Neural cell (in vitro differentiated cells): ENCODE measurements around the gene RAB3D. TPM values are rescaled to one million over a fixed set of nuclear protein-coding genes. Genes with fewer than 3 reads are reported as not detected.

ENCODE experiments used
- H2AFZ ChIP-seq: fragments of 200-600, 300-800 bp; sonication (generic), shearing (Covaris generic); 2 replicates; pipeline ENCODE4 v1.6.0; 2014; ENCODE audit warnings: low read depth, mild to moderate bottlenecking, antibody characterized with exemption, low read length, moderate library complexity
- H3F3A ChIP-seq: fragments of 200-600 bp; shearing (Covaris generic); 2 replicates; pipeline ENCODE4 v1.6.1; 2016; ENCODE audit warnings: mild to moderate bottlenecking, moderate library complexity, mixed read lengths, antibody characterized with exemption, low read length; ENCODE audit not compliant: insufficient read depth, poor library complexity, severe bottlenecking
- H3K27ac ChIP-seq: fragments of 200-600, 300-800 bp; sonication (generic), shearing (Covaris generic); 2 replicates; pipeline ENCODE4 v1.5.1; 2014; ENCODE audit warnings: mild to moderate bottlenecking, low read length, moderate library complexity
- H3K27me3 ChIP-seq: fragments of 300-800, 200-600 bp; sonication (generic), shearing (Covaris generic); 2 replicates; pipeline ENCODE4 v1.6.0; 2014; ENCODE audit warnings: mild to moderate bottlenecking, low read depth, low read length, moderate library complexity; ENCODE audit not compliant: insufficient read depth
- H3K36me3 ChIP-seq: fragments of 300-800, 200-600 bp; sonication (generic), shearing (Covaris generic); 2 replicates; pipeline ENCODE4 v1.5.1; 2014; ENCODE audit warnings: mild to moderate bottlenecking, antibody characterized with exemption, low read length, moderate library complexity; ENCODE audit not compliant: insufficient read depth
- H3K4me2 ChIP-seq: fragments of 300-800, 200-600 bp; sonication (generic), shearing (Covaris generic); 2 replicates; pipeline ENCODE4 v1.6.0; 2014; ENCODE audit warnings: mild to moderate bottlenecking, low read length
- H3K4me3 ChIP-seq: fragments of 300-800, 200-600 bp; sonication (generic), shearing (Covaris generic); 2 replicates; pipeline ENCODE4 v1.5.1; 2014; ENCODE audit warnings: mild to moderate bottlenecking, low read length, moderate library complexity
- H3K79me2 ChIP-seq: fragments of 200-600 bp; shearing (Covaris generic); replicated peaks from 2 replicates; pipeline ENCODE4 v1.6.0; 2014; ENCODE audit warnings: mild to moderate bottlenecking, low read length, moderate library complexity; ENCODE audit not compliant: insufficient read depth
- H3K9ac ChIP-seq: fragments of 300-800, 200-600 bp; sonication (generic), shearing (Covaris generic); 2 replicates; pipeline ENCODE4 v1.6.1; 2016; ENCODE audit warnings: mild to moderate bottlenecking, low read length, mixed read lengths
- H3K9me2 ChIP-seq: fragments of 200-600 bp; shearing (Covaris generic); 2 replicates; pipeline ENCODE4 v1.6.1; 2016; ENCODE audit warnings: mild to moderate bottlenecking, low read length, mixed read lengths; ENCODE audit not compliant: insufficient read depth
- H3K9me3 ChIP-seq: fragments of 200-600, 300-800 bp; sonication (generic), shearing (Covaris generic); 2 replicates; pipeline ENCODE4 v1.6.1; 2016; ENCODE audit warnings: mild to moderate bottlenecking, mixed run types, low read length, moderate library complexity, mixed read lengths
- H4K20me1 ChIP-seq: fragments of 200-600 bp; shearing (Covaris generic); 2 replicates; pipeline ENCODE4 v1.6.1; 2016; ENCODE audit warnings: mild to moderate bottlenecking, mixed run types; ENCODE audit not compliant: insufficient read depth
- CTCF ChIP-seq: fragments of 450-650 bp; IDR thresholded peaks from 2 replicates; pipeline ENCODE4 v1.5.1; 2014; ENCODE audit warnings: antibody characterized with exemption, mild to moderate bottlenecking, moderate library complexity; ENCODE audit not compliant: poor library complexity, severe bottlenecking
- EP300 ChIP-seq: fragments of 450-650 bp; conservative IDR thresholded peaks from 2 replicates; pipeline ENCODE4 v1.6.1; 2014; ENCODE audit warnings: antibody characterized with exemption, mild to moderate bottlenecking, moderate library complexity; ENCODE audit not compliant: poor library complexity, severe bottlenecking
- MXI1 ChIP-seq: fragments of 450-650 bp; conservative IDR thresholded peaks from 2 replicates; pipeline ENCODE4 v1.6.1; 2014; ENCODE audit warnings: antibody characterized with exemption, mild to moderate bottlenecking; ENCODE audit not compliant: poor library complexity, severe bottlenecking
- POLR2AphosphoS5 ChIP-seq: IDR thresholded peaks from 2 replicates; pipeline ENCODE4 v1.6.1; 2012
- REST ChIP-seq: IDR thresholded peaks from 2 replicates; pipeline ENCODE4 v1.6.1; 2012; ENCODE audit warnings: borderline replicate concordance
- polyA plus RNA-seq: library from polyadenylated mRNA; depleted of rRNA; stranded (reverse); fragments of >200 nt; gene quantifications from 2 replicates; pipeline ENCODE4 v1.2.3, GENCODE V29; 2014

RAB3D gene
- polyA plus RNA-seq, 1 donor from 2014 or later: 19.3 TPM

GRCh38 chr19:11278670-11279069 lies 60.8 kb downstream of the RAB3D start:
- Histone ChIP-seq H3K4me3 (no peak overlapping the region), H3K9me3 (no peaks in the 10 kb centered on the region), H3K79me2 (no peaks in the 10 kb centered on the region), H4K20me1 (no peaks in the 10 kb centered on the region), H3K36me3 (no peaks in the 10 kb centered on the region), H3K4me2 (no peak overlapping the region), H3K9me2 (no peaks in the 10 kb centered on the region), H3K9ac (no peak overlapping the region), H3K27ac (no peak overlapping the region), H2AFZ (no peak overlapping the region), H3K27me3 (no peaks in the 10 kb centered on the region), H3F3A (no peaks in the 10 kb centered on the region)
- TF ChIP-seq CTCF (no peak), POLR2AphosphoS5 (no peak)

GRCh38 chr19:11274533-11275086 lies 64.8 kb downstream of the RAB3D start:
- no peak overlapping the region for H3K9ac ChIP-seq
- no peaks in the 10 kb centered on the region for H3K9me3 ChIP-seq
- TF ChIP-seq MXI1 (no peak), REST (no peak)
- no peaks in the 10 kb centered on the region for H3K9me2 ChIP-seq
- H3K27me3 ChIP-seq: no peaks in the 10 kb centered on the region
- H4K20me1 ChIP-seq: no peaks in the 10 kb centered on the region
- no peak overlapping the region for H2AFZ ChIP-seq
- no peaks in the 10 kb centered on the region for H3K36me3 ChIP-seq
- H3K27ac ChIP-seq: no peak overlapping the region
- no peaks in the 10 kb centered on the region for H3F3A ChIP-seq
- no peaks in the 10 kb centered on the region for H3K79me2 ChIP-seq
- H3K4me3 ChIP-seq: no peak overlapping the region
- no peak overlapping the region for H3K4me2 ChIP-seq

GRCh38 chr19:11273989-11274388 lies 65.5 kb downstream of the RAB3D start:
- H3K27me3 ChIP-seq: no peaks in the 10 kb centered on the region
- no peaks in the 10 kb centered on the region for H3F3A ChIP-seq
- no peak overlapping the region for H3K27ac ChIP-seq
- H3K79me2 ChIP-seq: no peaks in the 10 kb centered on the region
- H3K4me2 ChIP-seq: no peak overlapping the region
- H3K9me2 ChIP-seq: no peaks in the 10 kb centered on the region
- H3K4me3 ChIP-seq: no peak overlapping the region
- no peak overlapping the region for H3K9ac ChIP-seq
- H3K36me3 ChIP-seq: no peaks in the 10 kb centered on the region
- H3K9me3 ChIP-seq: no peaks in the 10 kb centered on the region
- H2AFZ ChIP-seq: no peak overlapping the region
- TF ChIP-seq POLR2AphosphoS5 (no peak), EP300 (no peak)
- H4K20me1 ChIP-seq: no peaks in the 10 kb centered on the region
